HepG2 (cell line): ENCODE data around the gene GPR152. TPM values are rescaled to one million over a fixed set of nuclear protein-coding genes. Genes with fewer than 3 reads are reported as not detected.
"Not testable (repeated sequence)": the region's sequence is repeated elsewhere in the genome, so short reads cannot be mapped to it uniquely, and the experiment has no call there.

Experiments used
- ATAC-seq: fragments of 200-7000 bp; cut with Tn5 transposase; 3 replicates; pipeline ENCODE4 v1.9.1; 2020; ENCODE audit warnings: mild to moderate bottlenecking, moderate library complexity
- BruUV-seq: library from RNA; stranded (reverse); fragments of 400-500 nt; replicated peaks from 2 replicates; lab custom pipeline; 2021; lab: Mats Ljungman, UMichigan
- CTCF ChIA-PET: fragments of 300-600 bp; formaldehyde crosslinking; extraction: SDS; loops from one replicate; lab custom pipeline; 2021; ENCODE audit warnings: low total read pairs, inconsistent platforms, low intra/inter-chr PET ratio; lab: Yijun Ruan, JAX
- POLR2A ChIA-PET: fragments of 350-600 bp; sonication (Branson Sonifier 250); formaldehyde crosslinking; loops from one replicate; lab custom pipeline; 2020; ENCODE audit warnings: antibody characterized with exemption, inconsistent platforms; lab: Yijun Ruan, JAX
- DNase-seq: peaks from one replicate; pipeline ENCODE4 v3.0.0-alpha.2; 2015; ENCODE audit warnings: low spot score
- FAIRE-seq: peaks from 3 replicates; lab custom pipeline; 2011; peaks lifted over from hg19 to GRCh38; lab: Jason Lieb, UNC
- H2AFZ ChIP-seq: one replicate; pipeline ENCODE4 v1.6.1; 2011; ENCODE audit warnings: low read length, inconsistent platforms
- H3K27ac ChIP-seq: fragments of 300-600 bp; 3 replicates; pipeline ENCODE4 v1.8.0; 2011; ENCODE audit warnings: mixed run types, mild to moderate bottlenecking, mixed read lengths, low read length, inconsistent platforms; ENCODE audit not compliant: insufficient read depth; ENCODE audit errors: extremely low read length
- H3K27me3 ChIP-seq, 2 experiments: fragments of 200-600 bp in 1 of 2; 2 replicates in 1 of 2; 3 replicates in 1 of 2; pipeline versions ENCODE4 v1.6.0 to v1.8.0; 2011; ENCODE audit warnings: low read length in 2 of 2, mild to moderate bottlenecking in 2 of 2, moderate library complexity in 2 of 2, inconsistent platforms in 1 of 2; ENCODE audit not compliant: insufficient read depth in 2 of 2, control insufficient read depth in 1 of 2
- H3K36me3 ChIP-seq, 2 experiments: fragments of 200-600 bp in 1 of 2; replicated peaks in 1 of 2; 2 replicates in 1 of 2; 3 replicates in 1 of 2; pipeline versions ENCODE4 v1.5.1 to v1.8.0; 2011; ENCODE audit warnings: low read length in 2 of 2, inconsistent platforms in 1 of 2; ENCODE audit not compliant: insufficient read depth in 2 of 2, control insufficient read depth in 1 of 2
- H3K4me1 ChIP-seq: 2 replicates; pipeline ENCODE4 v1.5.1; 2012; ENCODE audit warnings: low read length, inconsistent platforms; ENCODE audit not compliant: insufficient read depth
- H3K4me2 ChIP-seq: 2 replicates; pipeline ENCODE4 v1.6.0; 2011; ENCODE audit warnings: low read depth, low read length, inconsistent platforms
- H3K4me3 ChIP-seq, 3 experiments: fragments of 200-600 bp in 1 of 3; sonication (generic), shearing (Covaris generic) in 1 of 3; replicated peaks in 1 of 3; 2 replicates each; pipeline ENCODE4 v1.5.1; 2011 to 2016; ENCODE audit warnings: low read length in 3 of 3, inconsistent platforms in 2 of 3, low read depth in 2 of 3, mild to moderate bottlenecking in 2 of 3, control low read depth in 1 of 3, mixed read lengths in 1 of 3; ENCODE audit not compliant: insufficient read depth in 1 of 3
- H3K79me2 ChIP-seq: one replicate; pipeline ENCODE4 v1.6.1; 2011; ENCODE audit warnings: low read length, inconsistent platforms; ENCODE audit not compliant: insufficient read depth
- H3K9ac ChIP-seq: 2 replicates; pipeline ENCODE4 v1.6.0; 2011; ENCODE audit warnings: mild to moderate bottlenecking, low read depth, low read length, inconsistent platforms; ENCODE audit not compliant: insufficient read depth
- H3K9me3 ChIP-seq: 2 replicates; pipeline ENCODE4 v1.5.1; 2012; ENCODE audit warnings: mild to moderate bottlenecking, low read length
- H4K20me1 ChIP-seq: 2 replicates; pipeline ENCODE4 v1.6.0; 2011; ENCODE audit warnings: inconsistent platforms, mild to moderate bottlenecking, low read length, moderate library complexity; ENCODE audit not compliant: insufficient read depth
- KDM5B ChIP-seq: sonication (generic); formaldehyde crosslinking; IDR thresholded peaks from 2 replicates; pipeline ENCODE4 v1.4.0; 2020; ENCODE audit warnings: missing genetic modification reagents, mild to moderate bottlenecking, borderline replicate concordance
- MAFF ChIP-seq: IDR thresholded peaks from 2 replicates; pipeline ENCODE4 v1.6.1; 2011; ENCODE audit warnings: low read depth, low read length, improper control_type of control experiment
- MAFK ChIP-seq, 2 experiments: IDR thresholded peaks in 1 of 2; conservative IDR thresholded peaks in 1 of 2; 2 replicates each; pipeline ENCODE4 v1.6.1; 2011; ENCODE audit warnings: improper control_type of control experiment in 2 of 2, low read length in 2 of 2
- NFYB ChIP-seq: sonication (generic); formaldehyde crosslinking; IDR thresholded peaks from 2 replicates; pipeline ENCODE4 v1.4.0; 2020; ENCODE audit warnings: missing genetic modification reagents
- NFYC ChIP-seq: IDR thresholded peaks from 2 replicates; pipeline ENCODE4 v1.6.1; 2016; ENCODE audit warnings: missing genetic modification reagents, missing compliant biosample characterization
- POGZ ChIP-seq: sonication (generic); formaldehyde crosslinking; IDR thresholded peaks from 2 replicates; pipeline ENCODE4 v1.4.0; 2020; ENCODE audit warnings: mild to moderate bottlenecking, missing genetic modification reagents
- POLR2A ChIP-seq, 2 experiments: IDR thresholded peaks; 2 replicates each; pipeline ENCODE4 v1.6.1; 2011; ENCODE audit warnings: low read depth in 2 of 2, low read length in 2 of 2, mild to moderate bottlenecking in 1 of 2, moderate library complexity in 1 of 2; ENCODE audit not compliant: insufficient read depth in 1 of 2
- POLR2G ChIP-seq: fragments of 200-400 bp; formaldehyde crosslinking; IDR thresholded peaks from 2 replicates; pipeline ENCODE4 v1.6.1; 2018; ENCODE audit warnings: mild to moderate bottlenecking, low read depth, low read length, moderate library complexity
- SOX5 ChIP-seq: IDR thresholded peaks from 2 replicates; pipeline ENCODE4 v1.6.1; 2016; ENCODE audit warnings: borderline replicate concordance
- SP5 ChIP-seq: IDR thresholded peaks from 2 replicates; pipeline ENCODE4 v1.6.1; 2016; ENCODE audit warnings: low read depth, borderline replicate concordance
- WGBS: methylation state at CpG from one replicate; pipeline ENCODE4 v1.1.6; 2017; ENCODE audit warnings: low lambda C conversion rate; 5-methylcytosine and 5-hydroxymethylcytosine counted together
- in situ Hi-C: cut with HindIII; loops from 2 replicates; pipeline ENCODE4 v1.10.0; 2017; ENCODE audit warnings: low pct_unique_long_range_greater_than_20kb; ENCODE audit not compliant: extremely low pct_ligation_motif_present
- intact Hi-C: fragments of 100-400 bp; cut with micrococcal nuclease; formaldehyde crosslinking; loops from one replicate; pipeline ENCODE4 v1.10.0; 2022; ENCODE audit not compliant: unreplicated experiment
- polyA plus RNA-seq, 8 experiments: library from polyadenylated mRNA; depleted of rRNA in 3 of 8; stranded (reverse) in 7 of 8; unstranded in 1 of 8; fragments of >200 nt; fragmentation: Illumina TruSeq in 4 of 8; extraction: Trizol in 4 of 8; gene quantifications; 2 replicates each; pipeline versions ENCODE4 v1.2.1 to v1.2.3, GENCODE V29; 2011 to 2016; ENCODE audit warnings: low read depth in 4 of 8, missing spikeins in 1 of 8, mixed read lengths in 1 of 8; ENCODE audit not compliant: insufficient read depth in 1 of 8
- total RNA-seq, 5 experiments: library from RNA; depleted of rRNA; stranded (reverse); fragments of >200 nt; fragmentation: Illumina TruSeq; extraction: Trizol; gene quantifications; 2 replicates each; pipeline ENCODE4 v1.2.3, GENCODE V29; 2016; ENCODE audit warnings: low read depth in 1 of 5
- TF ChIP-seq, protein P1 (sequence below): IDR thresholded peaks from 2 replicates; pipeline ENCODE4 v1.6.1; 2016; ENCODE audit warnings: missing genetic modification reagents, missing compliant biosample characterization
- TF ChIP-seq, protein P2 (sequence below): IDR thresholded peaks from 2 replicates; pipeline ENCODE4 v1.6.1; 2016; ENCODE audit warnings: low read depth
- TF ChIP-seq, protein P3 (sequence below): sonication (generic); formaldehyde crosslinking; IDR thresholded peaks from 2 replicates; pipeline ENCODE4 v1.4.0; 2020; ENCODE audit warnings: missing genetic modification reagents
- TF ChIP-seq, protein P4 (sequence below): sonication (generic); formaldehyde crosslinking; IDR thresholded peaks from 2 replicates; pipeline ENCODE4 v1.4.0; 2020; ENCODE audit warnings: mild to moderate bottlenecking, missing genetic modification reagents

Gene GPR152
- total and polyA plus RNA-seq, 2 of the 13 experiments (the other 11 are each of a cell fraction or from before 2014, with no cell fraction given), result not detected

DNA sequence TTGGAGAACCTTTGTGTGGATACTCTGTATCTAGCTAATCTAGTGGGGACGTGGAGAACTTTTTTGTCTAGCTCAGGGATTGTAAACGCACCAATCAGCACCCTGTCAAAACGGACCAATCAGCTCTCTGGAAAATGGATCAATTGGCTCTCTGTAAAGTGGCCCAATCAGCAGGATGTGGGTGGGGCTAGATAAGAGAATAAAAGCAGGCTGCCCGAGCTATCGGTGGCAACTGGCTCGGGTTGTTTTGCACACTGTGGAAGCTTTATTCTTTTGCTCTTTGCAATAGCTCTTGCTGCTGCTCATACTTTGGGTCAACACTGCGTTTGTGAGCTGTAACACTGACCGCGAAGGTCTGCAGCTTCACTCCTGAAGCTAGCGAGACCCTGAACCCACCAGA, 24.2 kb upstream of the GPR152 start:
- Histone ChIP-seq H3K4me2 (0 out of 2 replicates have a peak overlapping the region, but pooled peaks have one; percentile 28), H3K27ac (peak overlapping the region; percentile 54), H3K4me1 (peaks cover 49% of the 10 kb centered on the region)
- intact Hi-C loops, H2AFZ ChIP-seq, CTCF ChIA-PET, FAIRE-seq, H4K20me1 ChIP-seq, BruUV-seq, H3K9ac ChIP-seq, H3K36me3 ChIP-seq, in situ Hi-C loops, H3K27me3 ChIP-seq, H3K9me3 ChIP-seq, H3K79me2 ChIP-seq, H3K4me3 ChIP-seq: not testable (repeated sequence)
- ATAC-seq (peak; percentile 55), DNase-seq (peak; percentile 36)
- 59% methylated on average over 10 of the region's 10 CpGs for WGBS
- POLR2A ChIA-PET, result interaction anchor here (1.1 to 1.7 kb wide), 5 partner anchors 8 to 123 kb away, joined by 3 to 6 read pairs (median 4); partner anchors contain the start of genes POLD4 and PPP1CA
- TF ChIP-seq SP5 (CRISPR knock-in tag) (0 out of 2 replicates have a peak, but pooled peaks have one; percentile 12), POLR2A (IDR thresholded peaks at IDR 0.05; ENCODE audit: insufficient read depth in 1 of 2, low read depth in 2 of 2, low read length in 2 of 2) (peak; percentile 59 to 79; a peak in 3 of 4 replicates), NFYC (CRISPR knock-in tag) (peak; percentile 73), NFYB (CRISPR knock-in tag) (peak; percentile 70), SOX5 (0 out of 2 replicates have a peak, but pooled peaks have one; percentile 7), MAFF (0 out of 2 replicates have a peak, but pooled peaks have one; percentile 28), POGZ (CRISPR knock-in tag) (peak; percentile 66), MAFK (conservative IDR thresholded peaks at IDR 0.05 in 1 of 2, IDR thresholded peaks at IDR 0.05 in 1 of 2; ENCODE audit: low read length in 2 of 2) (0 out of 4 replicates have a peak, but pooled peaks of 1 of the 2 experiments have one; percentile 6), POLR2G (peak; percentile 60), KDM5B (CRISPR knock-in tag) (0 out of 2 replicates have a peak, but pooled peaks have one; percentile 29)
- TF ChIP-seq, protein P1, sequence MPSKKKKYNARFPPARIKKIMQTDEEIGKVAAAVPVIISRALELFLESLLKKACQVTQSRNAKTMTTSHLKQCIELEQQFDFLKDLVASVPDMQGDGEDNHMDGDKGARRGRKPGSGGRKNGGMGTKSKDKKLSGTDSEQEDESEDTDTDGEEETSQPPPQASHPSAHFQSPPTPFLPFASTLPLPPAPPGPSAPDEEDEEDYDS, result peak; percentile 88
- TF ChIP-seq, protein P2, sequence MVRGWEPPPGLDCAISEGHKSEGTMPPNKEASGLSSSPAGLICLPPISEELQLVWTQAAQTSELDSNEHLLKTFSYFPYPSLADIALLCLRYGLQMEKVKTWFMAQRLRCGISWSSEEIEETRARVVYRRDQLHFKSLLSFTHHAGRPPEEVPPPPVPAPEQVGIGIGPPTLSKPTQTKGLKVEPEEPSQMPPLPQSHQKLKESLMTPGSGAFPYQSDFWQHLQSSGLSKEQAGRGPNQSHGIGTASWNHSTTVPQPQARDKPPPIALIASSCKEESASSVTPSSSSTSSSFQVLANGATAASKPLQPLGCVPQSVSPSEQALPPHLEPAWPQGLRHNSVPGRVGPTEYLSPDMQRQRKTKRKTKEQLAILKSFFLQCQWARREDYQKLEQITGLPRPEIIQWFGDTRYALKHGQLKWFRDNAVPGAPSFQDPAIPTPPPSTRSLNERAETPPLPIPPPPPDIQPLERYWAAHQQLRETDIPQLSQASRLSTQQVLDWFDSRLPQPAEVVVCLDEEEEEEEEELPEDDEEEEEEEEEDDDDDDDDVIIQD (CRISPR knock-in tag), result peak; percentile 68; the same call in 1 of the 2 replicates
- TF ChIP-seq, protein P3, sequence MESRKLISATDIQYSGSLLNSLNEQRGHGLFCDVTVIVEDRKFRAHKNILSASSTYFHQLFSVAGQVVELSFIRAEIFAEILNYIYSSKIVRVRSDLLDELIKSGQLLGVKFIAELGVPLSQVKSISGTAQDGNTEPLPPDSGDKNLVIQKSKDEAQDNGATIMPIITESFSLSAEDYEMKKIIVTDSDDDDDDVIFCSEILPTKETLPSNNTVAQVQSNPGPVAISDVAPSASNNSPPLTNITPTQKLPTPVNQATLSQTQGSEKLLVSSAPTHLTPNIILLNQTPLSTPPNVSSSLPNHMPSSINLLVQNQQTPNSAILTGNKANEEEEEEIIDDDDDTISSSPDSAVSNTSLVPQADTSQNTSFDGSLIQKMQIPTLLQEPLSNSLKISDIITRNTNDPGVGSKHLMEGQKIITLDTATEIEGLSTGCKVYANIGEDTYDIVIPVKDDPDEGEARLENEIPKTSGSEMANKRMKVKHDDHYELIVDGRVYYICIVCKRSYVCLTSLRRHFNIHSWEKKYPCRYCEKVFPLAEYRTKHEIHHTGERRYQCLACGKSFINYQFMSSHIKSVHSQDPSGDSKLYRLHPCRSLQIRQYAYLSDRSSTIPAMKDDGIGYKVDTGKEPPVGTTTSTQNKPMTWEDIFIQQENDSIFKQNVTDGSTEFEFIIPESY (CRISPR knock-in tag), result 0 out of 2 replicates have a peak, but pooled peaks have one; percentile 23
- TF ChIP-seq, protein P4, sequence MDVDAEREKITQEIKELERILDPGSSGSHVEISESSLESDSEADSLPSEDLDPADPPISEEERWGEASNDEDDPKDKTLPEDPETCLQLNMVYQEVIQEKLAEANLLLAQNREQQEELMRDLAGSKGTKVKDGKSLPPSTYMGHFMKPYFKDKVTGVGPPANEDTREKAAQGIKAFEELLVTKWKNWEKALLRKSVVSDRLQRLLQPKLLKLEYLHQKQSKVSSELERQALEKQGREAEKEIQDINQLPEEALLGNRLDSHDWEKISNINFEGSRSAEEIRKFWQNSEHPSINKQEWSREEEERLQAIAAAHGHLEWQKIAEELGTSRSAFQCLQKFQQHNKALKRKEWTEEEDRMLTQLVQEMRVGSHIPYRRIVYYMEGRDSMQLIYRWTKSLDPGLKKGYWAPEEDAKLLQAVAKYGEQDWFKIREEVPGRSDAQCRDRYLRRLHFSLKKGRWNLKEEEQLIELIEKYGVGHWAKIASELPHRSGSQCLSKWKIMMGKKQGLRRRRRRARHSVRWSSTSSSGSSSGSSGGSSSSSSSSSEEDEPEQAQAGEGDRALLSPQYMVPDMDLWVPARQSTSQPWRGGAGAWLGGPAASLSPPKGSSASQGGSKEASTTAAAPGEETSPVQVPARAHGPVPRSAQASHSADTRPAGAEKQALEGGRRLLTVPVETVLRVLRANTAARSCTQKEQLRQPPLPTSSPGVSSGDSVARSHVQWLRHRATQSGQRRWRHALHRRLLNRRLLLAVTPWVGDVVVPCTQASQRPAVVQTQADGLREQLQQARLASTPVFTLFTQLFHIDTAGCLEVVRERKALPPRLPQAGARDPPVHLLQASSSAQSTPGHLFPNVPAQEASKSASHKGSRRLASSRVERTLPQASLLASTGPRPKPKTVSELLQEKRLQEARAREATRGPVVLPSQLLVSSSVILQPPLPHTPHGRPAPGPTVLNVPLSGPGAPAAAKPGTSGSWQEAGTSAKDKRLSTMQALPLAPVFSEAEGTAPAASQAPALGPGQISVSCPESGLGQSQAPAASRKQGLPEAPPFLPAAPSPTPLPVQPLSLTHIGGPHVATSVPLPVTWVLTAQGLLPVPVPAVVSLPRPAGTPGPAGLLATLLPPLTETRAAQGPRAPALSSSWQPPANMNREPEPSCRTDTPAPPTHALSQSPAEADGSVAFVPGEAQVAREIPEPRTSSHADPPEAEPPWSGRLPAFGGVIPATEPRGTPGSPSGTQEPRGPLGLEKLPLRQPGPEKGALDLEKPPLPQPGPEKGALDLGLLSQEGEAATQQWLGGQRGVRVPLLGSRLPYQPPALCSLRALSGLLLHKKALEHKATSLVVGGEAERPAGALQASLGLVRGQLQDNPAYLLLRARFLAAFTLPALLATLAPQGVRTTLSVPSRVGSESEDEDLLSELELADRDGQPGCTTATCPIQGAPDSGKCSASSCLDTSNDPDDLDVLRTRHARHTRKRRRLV (CRISPR knock-in tag), result peak; percentile 57; the same call in 1 of the 2 replicates
